NCI-H1105 (cell line): Measurements from ENCODE around the gene C2orf92.

ENCODE experiments used
- DNase-seq: peaks from one replicate; lab custom pipeline; 2025; lab: John Stamatoyannopoulos, UW

C2orf92 gene

DNA sequence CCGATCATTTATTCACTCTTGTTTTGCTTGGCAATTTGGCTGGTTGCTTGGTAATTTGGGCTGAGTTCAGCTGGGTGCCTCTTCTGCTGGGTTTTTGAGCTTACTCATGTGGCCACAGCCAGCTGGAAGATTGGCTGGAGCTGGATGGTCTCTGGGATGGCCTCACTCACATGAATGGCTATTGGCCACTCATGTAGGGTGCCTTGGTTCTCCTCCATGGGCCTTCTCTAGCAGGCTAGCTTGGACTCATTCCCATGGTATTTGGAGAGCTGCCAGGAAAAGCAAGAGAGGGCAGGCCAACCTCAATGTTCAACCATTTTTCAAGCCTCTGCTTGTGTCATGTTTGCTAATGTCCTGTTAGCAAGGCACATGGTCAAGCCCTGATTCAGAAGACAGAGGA, 60.7 kb downstream of the C2orf92 start:
- no peak for DNase-seq

- DNase-seq = no peak
Observed at GRCh38 chr2:97731274-97732020, 61.9 kb downstream of the C2orf92 start.

DNA sequence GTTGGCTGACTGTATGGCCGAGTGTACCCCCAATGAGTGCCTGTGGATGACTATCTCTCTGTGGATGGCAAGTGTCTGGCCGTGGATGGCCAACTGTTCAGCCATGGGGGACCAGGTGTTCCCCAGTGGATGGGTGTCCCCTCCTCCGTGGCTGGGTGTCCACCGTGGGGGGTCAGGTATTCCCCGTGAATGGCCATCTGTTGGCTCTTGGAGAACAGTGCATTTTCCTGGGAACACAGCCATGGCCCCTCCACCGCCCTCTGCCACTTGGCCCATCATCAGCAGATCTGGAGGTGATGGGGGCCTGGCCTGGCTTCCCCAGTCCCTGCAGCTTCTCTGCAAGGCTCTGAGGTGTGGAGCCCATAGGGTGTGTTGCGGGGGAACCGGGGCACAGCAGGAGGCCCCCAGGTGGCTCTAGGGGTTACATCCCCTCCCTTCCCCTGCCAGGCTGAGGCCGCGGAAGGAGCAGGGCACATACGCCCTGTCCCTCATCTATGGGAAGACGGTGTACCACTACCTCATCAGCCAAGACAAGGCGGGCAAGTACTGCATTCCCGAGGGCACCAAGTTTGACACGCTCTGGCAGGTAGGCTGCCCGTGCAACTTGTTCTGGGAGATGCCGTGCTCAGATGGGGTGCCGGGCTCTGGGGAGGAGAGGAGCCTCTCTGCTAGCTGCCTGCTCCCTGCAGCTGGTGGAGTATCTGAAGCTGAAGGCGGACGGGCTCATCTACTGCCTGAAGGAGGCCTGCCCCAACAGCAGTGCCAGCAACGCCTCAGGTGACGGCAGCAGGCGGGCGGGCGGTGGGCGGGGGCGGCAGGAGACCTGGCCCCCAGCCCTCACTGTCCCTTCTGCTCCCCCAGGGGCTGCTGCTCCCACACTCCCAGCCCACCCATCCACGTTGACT, 63.2 kb downstream of the C2orf92 start:
- no peak for DNase-seq

GRCh38 chr2:97733341-97734035, 64.0 kb downstream of the C2orf92 start:
- no peak for DNase-seq

GRCh38 chr2:97734061-97735051, 64.8 kb downstream of the C2orf92 start:
- DNase-seq = no peak

DNA sequence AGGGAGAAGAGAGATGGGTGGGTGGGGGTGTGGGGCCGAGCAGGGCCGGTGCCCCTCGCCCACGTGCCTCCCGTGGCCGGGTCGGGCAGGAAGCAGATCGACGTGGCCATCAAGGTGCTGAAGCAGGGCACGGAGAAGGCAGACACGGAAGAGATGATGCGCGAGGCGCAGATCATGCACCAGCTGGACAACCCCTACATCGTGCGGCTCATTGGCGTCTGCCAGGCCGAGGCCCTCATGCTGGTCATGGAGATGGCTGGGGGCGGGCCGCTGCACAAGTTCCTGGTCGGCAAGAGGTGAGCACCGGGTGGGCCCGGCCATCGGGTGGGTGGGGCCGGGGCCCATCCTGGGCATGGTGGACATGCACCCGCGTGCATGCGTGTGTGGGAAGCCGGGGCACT, 65.6 kb downstream of the C2orf92 start:
- DNase-seq = no peak

- DNase-seq = no peak
Observed at GRCh38 chr2:97736185-97736584, 66.7 kb downstream of the C2orf92 start.

GRCh38 chr2:97736608-97737330, 67.3 kb downstream of the C2orf92 start:
- DNase-seq = no peak

DNA sequence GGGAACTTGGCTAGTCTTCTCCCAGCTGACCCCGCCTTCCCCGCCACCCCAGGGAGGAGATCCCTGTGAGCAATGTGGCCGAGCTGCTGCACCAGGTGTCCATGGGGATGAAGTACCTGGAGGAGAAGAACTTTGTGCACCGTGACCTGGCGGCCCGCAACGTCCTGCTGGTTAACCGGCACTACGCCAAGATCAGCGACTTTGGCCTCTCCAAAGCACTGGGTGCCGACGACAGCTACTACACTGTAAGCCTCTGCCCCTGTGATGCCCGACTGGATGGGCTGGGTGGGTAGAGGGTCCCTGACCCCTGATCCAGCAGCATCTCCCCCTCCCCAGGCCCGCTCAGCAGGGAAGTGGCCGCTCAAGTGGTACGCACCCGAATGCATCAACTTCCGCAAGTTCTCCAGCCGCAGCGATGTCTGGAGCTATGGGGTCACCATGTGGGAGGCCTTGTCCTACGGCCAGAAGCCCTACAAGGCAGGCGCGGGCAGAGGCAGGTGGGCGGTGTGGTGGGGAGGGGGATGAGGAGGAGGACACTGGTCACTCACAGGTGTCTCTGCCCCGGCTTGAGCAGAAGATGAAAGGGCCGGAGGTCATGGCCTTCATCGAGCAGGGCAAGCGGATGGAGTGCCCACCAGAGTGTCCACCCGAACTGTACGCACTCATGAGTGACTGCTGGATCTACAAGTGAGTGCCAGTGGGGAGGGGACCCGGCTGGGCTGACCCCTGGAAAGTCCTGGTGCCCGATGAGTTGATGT, 68.1 kb downstream of the C2orf92 start:
- no peak for DNase-seq

DNA sequence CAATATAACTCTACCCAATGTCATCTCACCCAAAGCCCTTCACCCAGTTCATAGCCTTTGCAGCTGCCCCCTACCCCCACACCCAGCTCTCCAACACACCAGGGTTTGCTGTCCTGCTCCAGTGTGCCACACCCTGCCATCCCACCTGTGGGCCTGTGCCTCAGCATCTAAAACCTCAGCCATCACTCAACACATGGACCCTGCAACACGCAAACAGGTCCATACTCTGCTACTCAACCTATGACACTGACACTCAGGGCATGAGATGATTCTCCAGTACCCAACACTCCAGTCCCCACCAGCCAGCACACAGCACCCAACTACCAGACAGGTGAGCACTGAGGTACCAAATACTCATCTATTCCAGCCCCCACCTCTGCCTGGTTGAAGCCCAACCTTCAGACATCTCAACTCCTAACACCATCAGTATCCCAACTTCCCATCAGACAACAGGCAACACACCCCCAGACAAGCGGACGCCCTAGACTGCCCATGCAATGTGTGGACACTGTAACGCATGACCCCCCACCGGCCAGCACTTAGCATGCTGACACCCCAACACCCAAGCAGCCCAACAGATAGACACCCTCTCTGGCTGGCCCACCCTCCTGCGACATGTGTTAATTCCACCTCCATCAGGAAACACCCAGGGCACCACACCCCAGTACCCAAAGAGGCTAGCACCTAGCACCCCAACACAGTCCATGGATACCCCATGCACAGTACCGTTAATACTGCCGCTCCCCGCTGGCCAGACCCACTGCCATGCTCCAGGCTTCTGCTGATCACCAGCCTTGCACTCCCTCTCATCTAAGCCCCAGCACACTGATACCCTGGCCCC, 68.9 kb downstream of the C2orf92 start:
- no peak for DNase-seq

DNA sequence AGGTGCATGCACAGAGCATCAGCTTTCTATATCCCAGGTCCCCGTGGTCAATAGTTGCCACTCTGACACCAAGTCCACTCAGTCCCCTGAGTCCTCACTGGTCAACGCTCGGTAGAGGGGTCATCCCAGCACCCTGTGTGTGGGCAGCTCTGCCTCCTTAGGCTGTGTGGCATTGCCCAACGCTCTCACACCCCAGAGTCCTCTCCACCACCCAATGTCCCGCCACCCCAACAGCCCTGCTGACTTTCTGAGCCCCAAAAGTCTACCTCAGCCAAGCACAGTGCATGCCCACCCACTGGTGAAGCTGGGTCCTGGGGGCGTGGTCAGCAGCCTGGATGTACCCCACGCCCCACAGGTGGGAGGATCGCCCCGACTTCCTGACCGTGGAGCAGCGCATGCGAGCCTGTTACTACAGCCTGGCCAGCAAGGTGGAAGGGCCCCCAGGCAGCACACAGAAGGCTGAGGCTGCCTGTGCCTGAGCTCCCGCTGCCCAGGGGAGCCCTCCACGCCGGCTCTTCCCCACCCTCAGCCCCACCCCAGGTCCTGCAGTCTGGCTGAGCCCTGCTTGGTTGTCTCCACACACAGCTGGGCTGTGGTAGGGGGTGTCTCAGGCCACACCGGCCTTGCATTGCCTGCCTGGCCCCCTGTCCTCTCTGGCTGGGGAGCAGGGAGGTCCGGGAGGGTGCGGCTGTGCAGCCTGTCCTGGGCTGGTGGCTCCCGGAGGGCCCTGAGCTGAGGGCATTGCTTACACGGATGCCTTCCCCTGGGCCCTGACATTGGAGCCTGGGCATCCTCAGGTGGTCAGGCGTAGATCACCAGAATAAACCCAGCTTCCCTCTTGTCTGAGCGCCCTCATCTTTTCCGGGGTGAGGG, 69.7 kb downstream of the C2orf92 start:
- DNase-seq = no peak

DNA sequence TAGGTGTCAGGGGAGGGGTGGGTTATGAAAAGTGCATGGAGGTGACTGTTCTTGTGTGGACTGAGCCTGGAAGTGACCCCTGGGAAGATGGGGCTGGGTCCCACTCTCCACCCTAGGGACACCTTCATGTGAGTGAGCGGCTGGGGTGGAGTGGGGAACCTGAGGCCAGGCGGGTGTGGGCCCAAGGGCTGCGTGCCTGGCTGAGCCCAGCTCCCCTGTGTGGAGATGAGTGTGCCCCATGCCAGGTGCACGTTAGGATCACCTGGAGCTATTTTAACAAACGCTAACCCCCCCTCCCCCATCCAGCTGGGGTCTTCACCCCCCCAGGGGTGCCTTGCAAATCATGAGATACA, 70.4 kb downstream of the C2orf92 start:
- DNase-seq = no peak

GRCh38 chr2:97740590-97741182, 71.2 kb downstream of the C2orf92 start:
- DNase-seq = peak; percentile 69

- no peak for DNase-seq
Observed at GRCh38 chr2:97741251-97741650, 71.7 kb downstream of the C2orf92 start.

DNA sequence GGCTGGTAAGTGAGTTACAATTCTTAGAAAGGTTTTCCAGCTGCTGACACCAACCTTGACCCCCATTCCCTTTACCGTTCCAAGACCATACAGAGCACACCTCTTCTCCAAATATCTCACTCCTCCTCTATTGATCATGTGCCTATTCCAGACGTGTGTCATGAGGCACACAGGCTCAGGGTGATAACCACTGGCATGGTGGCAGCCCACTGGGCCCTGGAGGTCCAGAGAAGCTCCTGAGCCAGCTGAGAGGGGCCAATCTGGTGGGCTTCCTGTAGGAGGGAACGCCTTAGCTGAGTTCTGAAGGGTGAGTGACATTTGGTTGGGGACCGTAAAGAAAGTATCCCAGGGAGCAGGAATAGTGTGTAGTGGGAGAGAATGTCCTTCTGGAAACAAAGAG, 72.2 kb downstream of the C2orf92 start:
- no peak for DNase-seq

GRCh38 chr2:97742381-97742847, 72.9 kb downstream of the C2orf92 start:
- no peak for DNase-seq

GRCh38 chr2:97743913-97744312, 74.4 kb downstream of the C2orf92 start:
- DNase-seq = no peak
